ENCODE results near the gene NFKB2.

The NFKB2 gene

GRCh38 chr10:102434394-102435132 lies 39.1 kb downstream of the NFKB2 start:
- H3K27me3 Mint-ChIP-seq (ENCODE audit: low read depth), result no peaks in the 10 kb centered on the region
- peak overlapping the region; percentile 83 for H3K27ac Mint-ChIP-seq
- H3K4me3 Mint-ChIP-seq, result peak overlapping the region; percentile 96
- peaks cover 57% of the 10 kb centered on the region for H3K4me1 Mint-ChIP-seq (ENCODE audit: low read depth)
- H3K36me3 Mint-ChIP-seq (ENCODE audit: low read depth), result peaks cover 20% of the 10 kb centered on the region
- no peaks in the 10 kb centered on the region for H3K9me3 Mint-ChIP-seq

- peak overlapping the region; percentile 96 for H3K4me3 Mint-ChIP-seq
- H3K27ac Mint-ChIP-seq, result peak overlapping the region; percentile 83
- no peaks in the 10 kb centered on the region for H3K9me3 Mint-ChIP-seq
- H3K4me1 Mint-ChIP-seq (ENCODE audit: low read depth), result peaks cover 57% of the 10 kb centered on the region
- no peaks in the 10 kb centered on the region for H3K27me3 Mint-ChIP-seq (ENCODE audit: low read depth)
- H3K36me3 Mint-ChIP-seq (ENCODE audit: low read depth), result peaks cover 20% of the 10 kb centered on the region
Measured at GRCh38 chr10:102435133-102435497, 39.6 kb downstream of the NFKB2 start.

GRCh38 chr10:102435529-102436233 lies 40.2 kb downstream of the NFKB2 start:
- H3K4me1 Mint-ChIP-seq (ENCODE audit: low read depth), result peaks cover 58% of the 10 kb centered on the region
- peaks cover 20% of the 10 kb centered on the region for H3K36me3 Mint-ChIP-seq (ENCODE audit: low read depth)
- no peaks in the 10 kb centered on the region for H3K27me3 Mint-ChIP-seq (ENCODE audit: low read depth)
- H3K27ac Mint-ChIP-seq, result peak overlapping the region; percentile 83
- no peaks in the 10 kb centered on the region for H3K9me3 Mint-ChIP-seq
- H3K4me3 Mint-ChIP-seq, result peak overlapping the region; percentile 96

- no peaks in the 10 kb centered on the region for H3K27me3 Mint-ChIP-seq (ENCODE audit: low read depth)
- peak overlapping the region; percentile 96 for H3K4me3 Mint-ChIP-seq
- no peaks in the 10 kb centered on the region for H3K9me3 Mint-ChIP-seq
- H3K27ac Mint-ChIP-seq, result peak overlapping the region; percentile 77
- H3K4me1 Mint-ChIP-seq (ENCODE audit: low read depth), result peaks cover 61% of the 10 kb centered on the region
- H3K36me3 Mint-ChIP-seq (ENCODE audit: low read depth), result peaks cover 20% of the 10 kb centered on the region
Measured at GRCh38 chr10:102436312-102436711, 40.8 kb downstream of the NFKB2 start.

GRCh38 chr10:102437515-102437914 lies 42.0 kb downstream of the NFKB2 start:
- Mint-ChIP-seq H3K36me3 (ENCODE audit: low read depth) (peaks cover 18% of the 10 kb centered on the region), H3K27ac (no peak overlapping the region), H3K9me3 (no peaks in the 10 kb centered on the region)

GRCh38 chr10:102438374-102438773 lies 42.9 kb downstream of the NFKB2 start:
- H3K4me1 Mint-ChIP-seq (ENCODE audit: low read depth), result peaks cover 48% of the 10 kb centered on the region
- no peak overlapping the region for H3K27ac Mint-ChIP-seq
- peaks cover 18% of the 10 kb centered on the region for H3K36me3 Mint-ChIP-seq (ENCODE audit: low read depth)
- no peaks in the 10 kb centered on the region for H3K9me3 Mint-ChIP-seq
- H3K4me3 Mint-ChIP-seq, result peak overlapping the region; percentile 75
- H3K27me3 Mint-ChIP-seq (ENCODE audit: low read depth), result no peaks in the 10 kb centered on the region

More at GRCh38 chr10:102437515-102437914, 42.0 kb downstream of the NFKB2 start:
- Mint-ChIP-seq H3K4me3 (peak overlapping the region; percentile 96), H3K27me3 (ENCODE audit: low read depth) (no peaks in the 10 kb centered on the region), H3K4me1 (ENCODE audit: low read depth) (peaks cover 55% of the 10 kb centered on the region)

- no peaks in the 10 kb centered on the region for H3K27me3 Mint-ChIP-seq (ENCODE audit: low read depth)
- no peak overlapping the region for H3K4me3 Mint-ChIP-seq
- H3K36me3 Mint-ChIP-seq (ENCODE audit: low read depth), result peaks cover 3% of the 10 kb centered on the region
- H3K9me3 Mint-ChIP-seq, result no peaks in the 10 kb centered on the region
- H3K27ac Mint-ChIP-seq, result no peak overlapping the region
- H3K4me1 Mint-ChIP-seq (ENCODE audit: low read depth), result peaks cover 9% of the 10 kb centered on the region
Measured at GRCh38 chr10:102444851-102445250, 49.3 kb downstream of the NFKB2 start.

- peak overlapping the region; percentile 91 for H3K4me3 Mint-ChIP-seq
- no peaks in the 10 kb centered on the region for H3K9me3 Mint-ChIP-seq
- H3K36me3 Mint-ChIP-seq (ENCODE audit: low read depth), result peaks cover 7% of the 10 kb centered on the region
- peak overlapping the region; percentile 87 for H3K27ac Mint-ChIP-seq
- H3K27me3 Mint-ChIP-seq (ENCODE audit: low read depth), result no peaks in the 10 kb centered on the region
- peaks cover 23% of the 10 kb centered on the region for H3K4me1 Mint-ChIP-seq (ENCODE audit: low read depth)
Measured at GRCh38 chr10:102449321-102450123, 54.0 kb downstream of the NFKB2 start.

GRCh38 chr10:102450124-102450373 lies 54.5 kb downstream of the NFKB2 start:
- peaks cover 4% of the 10 kb centered on the region for H3K36me3 Mint-ChIP-seq (ENCODE audit: low read depth)
- H3K4me3 Mint-ChIP-seq, result peak overlapping the region; percentile 91
- peak overlapping the region; percentile 87 for H3K27ac Mint-ChIP-seq
- H3K4me1 Mint-ChIP-seq (ENCODE audit: low read depth), result peaks cover 23% of the 10 kb centered on the region
- H3K27me3 Mint-ChIP-seq (ENCODE audit: low read depth), result no peaks in the 10 kb centered on the region
- H3K9me3 Mint-ChIP-seq, result no peaks in the 10 kb centered on the region

GRCh38 chr10:102450374-102451104 lies 55.0 kb downstream of the NFKB2 start:
- Mint-ChIP-seq H3K36me3 (ENCODE audit: low read depth) (peaks cover 8% of the 10 kb centered on the region), H3K4me1 (ENCODE audit: low read depth) (peaks cover 25% of the 10 kb centered on the region), H3K27me3 (ENCODE audit: low read depth) (no peaks in the 10 kb centered on the region)

GRCh38 chr10:102451105-102451969 lies 55.8 kb downstream of the NFKB2 start, which contains the start of gene C10orf95:
TSS of gene C10orf95 (minus strand) at chr10:102451543. CDS start at chr10:102451093, 450 bp downstream.
- Mint-ChIP-seq H3K9me3 (no peaks in the 10 kb centered on the region), H3K36me3 (ENCODE audit: low read depth) (peaks cover 8% of the 10 kb centered on the region), H3K4me3 (peak within 1 kb of the TSS; percentile 81), H3K4me1 (ENCODE audit: low read depth) (peaks cover 25% of the 10 kb centered on the region), H3K27ac (peak within 1 kb of the TSS; percentile 80), H3K27me3 (ENCODE audit: low read depth) (no peaks in the 10 kb centered on the region)

More at GRCh38 chr10:102450374-102451104, 55.0 kb downstream of the NFKB2 start:
- Mint-ChIP-seq H3K4me3 (peak overlapping the region; percentile 91), H3K27ac (peak overlapping the region; percentile 87), H3K9me3 (no peaks in the 10 kb centered on the region)

All from T-helper 1 cell treated with Interleukin-12 subunit alpha and Interleukin-12 subunit beta and Interleukin-4 antibody, amounts not matched to agents 30 μg/mL and 1 μg/mL, for 36 hours (primary cell).